ENCODE measurements around the gene LUZP2. TPM values are rescaled to one million over a fixed set of nuclear protein-coding genes. Genes with fewer than 3 reads are reported as not detected.

The LUZP2 gene
- total RNA-seq, 1 experiment from 2014 or later, result 3.8 TPM

DNA sequence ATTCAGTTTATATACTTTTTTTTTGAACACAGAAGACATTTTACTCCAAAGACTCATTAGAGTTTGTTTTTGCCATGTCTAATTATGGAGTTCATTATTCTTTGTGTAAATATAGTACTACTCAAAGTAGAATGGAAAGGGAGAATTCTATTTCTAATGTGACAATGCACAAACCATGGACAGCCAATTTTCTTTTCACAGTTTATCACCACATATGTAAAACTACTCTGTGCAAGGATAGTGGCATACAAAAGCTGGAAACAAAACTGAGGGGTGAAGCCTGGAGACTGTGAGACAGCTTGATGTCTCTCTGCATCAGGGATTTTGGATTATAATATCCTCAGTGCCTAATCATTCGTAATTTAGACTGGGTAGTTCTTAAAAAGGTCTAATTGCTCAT, 75.5 kb downstream of the LUZP2 start:
- H3K4me3 Mint-ChIP-seq, result no peak overlapping the region
- CTCF ChIA-PET, result no interaction called here
- peaks cover 7% of the 10 kb centered on the region for H3K4me1 Mint-ChIP-seq
- no peaks in the 10 kb centered on the region for H3K27me3 Mint-ChIP-seq (ENCODE audit: low read depth)
- POLR2A ChIA-PET, result no interaction called here
- no peaks in the 10 kb centered on the region for H3K36me3 Mint-ChIP-seq
- ATAC-seq, result no peak
- TF ChIP-seq ZNF263 (CRISPR knock-in tag; IDR thresholded peaks at IDR 0.05; ENCODE audit: low read depth), result no peak
- TF ChIP-seq, protein P1, sequence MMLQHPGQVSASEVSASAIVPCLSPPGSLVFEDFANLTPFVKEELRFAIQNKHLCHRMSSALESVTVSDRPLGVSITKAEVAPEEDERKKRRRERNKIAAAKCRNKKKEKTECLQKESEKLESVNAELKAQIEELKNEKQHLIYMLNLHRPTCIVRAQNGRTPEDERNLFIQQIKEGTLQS (CRISPR knock-in tag; conservative IDR thresholded peaks at IDR 0.05), result no peak
- TF ChIP-seq PRRX2 (CRISPR knock-in tag; IDR thresholded peaks at IDR 0.05), result no peak
- TF ChIP-seq, protein P2, sequence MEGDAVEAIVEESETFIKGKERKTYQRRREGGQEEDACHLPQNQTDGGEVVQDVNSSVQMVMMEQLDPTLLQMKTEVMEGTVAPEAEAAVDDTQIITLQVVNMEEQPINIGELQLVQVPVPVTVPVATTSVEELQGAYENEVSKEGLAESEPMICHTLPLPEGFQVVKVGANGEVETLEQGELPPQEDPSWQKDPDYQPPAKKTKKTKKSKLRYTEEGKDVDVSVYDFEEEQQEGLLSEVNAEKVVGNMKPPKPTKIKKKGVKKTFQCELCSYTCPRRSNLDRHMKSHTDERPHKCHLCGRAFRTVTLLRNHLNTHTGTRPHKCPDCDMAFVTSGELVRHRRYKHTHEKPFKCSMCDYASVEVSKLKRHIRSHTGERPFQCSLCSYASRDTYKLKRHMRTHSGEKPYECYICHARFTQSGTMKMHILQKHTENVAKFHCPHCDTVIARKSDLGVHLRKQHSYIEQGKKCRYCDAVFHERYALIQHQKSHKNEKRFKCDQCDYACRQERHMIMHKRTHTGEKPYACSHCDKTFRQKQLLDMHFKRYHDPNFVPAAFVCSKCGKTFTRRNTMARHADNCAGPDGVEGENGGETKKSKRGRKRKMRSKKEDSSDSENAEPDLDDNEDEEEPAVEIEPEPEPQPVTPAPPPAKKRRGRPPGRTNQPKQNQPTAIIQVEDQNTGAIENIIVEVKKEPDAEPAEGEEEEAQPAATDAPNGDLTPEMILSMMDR (IDR thresholded peaks at IDR 0.05), result no peak
- TF ChIP-seq IRF2 (CRISPR knock-in tag; IDR thresholded peaks at IDR 0.05; ENCODE audit: borderline replicate concordance, low read depth), result no peak
- TF ChIP-seq, protein P3, sequence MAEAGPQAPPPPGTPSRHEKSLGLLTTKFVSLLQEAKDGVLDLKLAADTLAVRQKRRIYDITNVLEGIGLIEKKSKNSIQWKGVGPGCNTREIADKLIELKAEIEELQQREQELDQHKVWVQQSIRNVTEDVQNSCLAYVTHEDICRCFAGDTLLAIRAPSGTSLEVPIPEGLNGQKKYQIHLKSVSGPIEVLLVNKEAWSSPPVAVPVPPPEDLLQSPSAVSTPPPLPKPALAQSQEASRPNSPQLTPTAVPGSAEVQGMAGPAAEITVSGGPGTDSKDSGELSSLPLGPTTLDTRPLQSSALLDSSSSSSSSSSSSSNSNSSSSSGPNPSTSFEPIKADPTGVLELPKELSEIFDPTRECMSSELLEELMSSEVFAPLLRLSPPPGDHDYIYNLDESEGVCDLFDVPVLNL (CRISPR knock-in tag; IDR thresholded peaks at IDR 0.05; ENCODE audit: borderline replicate concordance, low read depth), result no peak
- TF ChIP-seq NFYB (CRISPR knock-in tag; conservative IDR thresholded peaks at IDR 0.05; ENCODE audit: low read depth), result no peak
- DNase-seq (ENCODE audit: low spot score), result no peak
- H3K27ac Mint-ChIP-seq, result no peak overlapping the region
- H3K9me3 Mint-ChIP-seq, result no peaks in the 10 kb centered on the region

DNA sequence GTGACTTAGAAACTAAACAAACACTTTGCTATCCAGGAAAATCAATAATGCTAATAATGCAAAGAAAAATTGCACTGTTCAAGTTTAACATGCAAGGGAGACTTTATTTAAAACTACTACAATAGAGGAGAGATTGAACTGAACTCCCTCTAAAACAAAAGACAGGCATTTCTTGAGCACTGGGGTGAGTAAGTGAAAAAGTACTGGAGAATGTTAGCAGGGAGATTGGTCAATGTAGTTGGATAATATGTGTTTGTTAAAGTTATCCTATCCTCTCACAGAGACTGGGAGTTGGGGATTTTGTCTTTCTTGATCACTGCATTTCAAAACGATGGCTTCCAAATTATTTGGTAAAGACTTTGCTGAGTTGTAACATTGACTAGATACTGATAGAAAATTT, 77.6 kb downstream of the LUZP2 start:
- H3K4me3 Mint-ChIP-seq, result no peak overlapping the region

DNA sequence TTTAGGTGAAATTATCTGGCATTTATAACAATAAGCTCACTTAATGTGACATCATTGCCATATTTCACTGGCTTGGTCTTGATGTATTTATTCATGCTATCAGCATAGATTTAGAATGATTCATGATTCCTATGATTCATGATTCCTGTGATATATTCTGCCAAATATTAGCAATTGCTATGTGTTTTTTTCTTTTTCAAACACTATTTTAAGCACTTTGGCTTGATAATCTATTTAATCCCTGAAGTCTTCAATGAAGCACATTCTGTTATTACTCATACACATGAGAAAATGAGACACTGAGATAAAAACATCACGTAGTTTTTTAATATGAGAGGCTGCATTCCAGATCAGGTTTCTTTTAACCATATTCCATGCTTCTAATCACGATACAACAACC, 78.5 kb downstream of the LUZP2 start:
- ATAC-seq (no peak), DNase-seq (ENCODE audit: low spot score) (no peak)
- peaks cover 5% of the 10 kb centered on the region for H3K4me1 Mint-ChIP-seq
- H3K27ac Mint-ChIP-seq, result no peak overlapping the region
- no peaks in the 10 kb centered on the region for H3K9me3 Mint-ChIP-seq
- H3K4me3 Mint-ChIP-seq, result no peak overlapping the region
- H3K36me3 Mint-ChIP-seq, result no peaks in the 10 kb centered on the region
- H3K27me3 Mint-ChIP-seq (ENCODE audit: low read depth), result no peaks in the 10 kb centered on the region
- ChIA-PET POLR2A (no interaction called here), CTCF (no interaction called here)
- no peak for TF ChIP-seq SOX15 (CRISPR knock-in tag; IDR thresholded peaks at IDR 0.05)
- TF ChIP-seq, protein P4, sequence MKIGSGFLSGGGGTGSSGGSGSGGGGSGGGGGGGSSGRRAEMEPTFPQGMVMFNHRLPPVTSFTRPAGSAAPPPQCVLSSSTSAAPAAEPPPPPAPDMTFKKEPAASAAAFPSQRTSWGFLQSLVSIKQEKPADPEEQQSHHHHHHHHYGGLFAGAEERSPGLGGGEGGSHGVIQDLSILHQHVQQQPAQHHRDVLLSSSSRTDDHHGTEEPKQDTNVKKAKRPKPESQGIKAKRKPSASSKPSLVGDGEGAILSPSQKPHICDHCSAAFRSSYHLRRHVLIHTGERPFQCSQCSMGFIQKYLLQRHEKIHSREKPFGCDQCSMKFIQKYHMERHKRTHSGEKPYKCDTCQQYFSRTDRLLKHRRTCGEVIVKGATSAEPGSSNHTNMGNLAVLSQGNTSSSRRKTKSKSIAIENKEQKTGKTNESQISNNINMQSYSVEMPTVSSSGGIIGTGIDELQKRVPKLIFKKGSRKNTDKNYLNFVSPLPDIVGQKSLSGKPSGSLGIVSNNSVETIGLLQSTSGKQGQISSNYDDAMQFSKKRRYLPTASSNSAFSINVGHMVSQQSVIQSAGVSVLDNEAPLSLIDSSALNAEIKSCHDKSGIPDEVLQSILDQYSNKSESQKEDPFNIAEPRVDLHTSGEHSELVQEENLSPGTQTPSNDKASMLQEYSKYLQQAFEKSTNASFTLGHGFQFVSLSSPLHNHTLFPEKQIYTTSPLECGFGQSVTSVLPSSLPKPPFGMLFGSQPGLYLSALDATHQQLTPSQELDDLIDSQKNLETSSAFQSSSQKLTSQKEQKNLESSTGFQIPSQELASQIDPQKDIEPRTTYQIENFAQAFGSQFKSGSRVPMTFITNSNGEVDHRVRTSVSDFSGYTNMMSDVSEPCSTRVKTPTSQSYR (CRISPR knock-in tag; IDR thresholded peaks at IDR 0.05), result no peak
- TF ChIP-seq, protein P5, sequence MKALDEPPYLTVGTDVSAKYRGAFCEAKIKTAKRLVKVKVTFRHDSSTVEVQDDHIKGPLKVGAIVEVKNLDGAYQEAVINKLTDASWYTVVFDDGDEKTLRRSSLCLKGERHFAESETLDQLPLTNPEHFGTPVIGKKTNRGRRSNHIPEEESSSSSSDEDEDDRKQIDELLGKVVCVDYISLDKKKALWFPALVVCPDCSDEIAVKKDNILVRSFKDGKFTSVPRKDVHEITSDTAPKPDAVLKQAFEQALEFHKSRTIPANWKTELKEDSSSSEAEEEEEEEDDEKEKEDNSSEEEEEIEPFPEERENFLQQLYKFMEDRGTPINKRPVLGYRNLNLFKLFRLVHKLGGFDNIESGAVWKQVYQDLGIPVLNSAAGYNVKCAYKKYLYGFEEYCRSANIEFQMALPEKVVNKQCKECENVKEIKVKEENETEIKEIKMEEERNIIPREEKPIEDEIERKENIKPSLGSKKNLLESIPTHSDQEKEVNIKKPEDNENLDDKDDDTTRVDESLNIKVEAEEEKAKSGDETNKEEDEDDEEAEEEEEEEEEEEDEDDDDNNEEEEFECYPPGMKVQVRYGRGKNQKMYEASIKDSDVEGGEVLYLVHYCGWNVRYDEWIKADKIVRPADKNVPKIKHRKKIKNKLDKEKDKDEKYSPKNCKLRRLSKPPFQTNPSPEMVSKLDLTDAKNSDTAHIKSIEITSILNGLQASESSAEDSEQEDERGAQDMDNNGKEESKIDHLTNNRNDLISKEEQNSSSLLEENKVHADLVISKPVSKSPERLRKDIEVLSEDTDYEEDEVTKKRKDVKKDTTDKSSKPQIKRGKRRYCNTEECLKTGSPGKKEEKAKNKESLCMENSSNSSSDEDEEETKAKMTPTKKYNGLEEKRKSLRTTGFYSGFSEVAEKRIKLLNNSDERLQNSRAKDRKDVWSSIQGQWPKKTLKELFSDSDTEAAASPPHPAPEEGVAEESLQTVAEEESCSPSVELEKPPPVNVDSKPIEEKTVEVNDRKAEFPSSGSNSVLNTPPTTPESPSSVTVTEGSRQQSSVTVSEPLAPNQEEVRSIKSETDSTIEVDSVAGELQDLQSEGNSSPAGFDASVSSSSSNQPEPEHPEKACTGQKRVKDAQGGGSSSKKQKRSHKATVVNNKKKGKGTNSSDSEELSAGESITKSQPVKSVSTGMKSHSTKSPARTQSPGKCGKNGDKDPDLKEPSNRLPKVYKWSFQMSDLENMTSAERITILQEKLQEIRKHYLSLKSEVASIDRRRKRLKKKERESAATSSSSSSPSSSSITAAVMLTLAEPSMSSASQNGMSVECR (CRISPR knock-in tag; IDR thresholded peaks at IDR 0.05; ENCODE audit: borderline replicate concordance), result no peak
- no peak for TF ChIP-seq TP53 (CRISPR knock-in tag; IDR thresholded peaks at IDR 0.05)

More for the DNA sequence above, 77.6 kb downstream of the LUZP2 start:
- Mint-ChIP-seq H3K27me3 (ENCODE audit: low read depth) (no peaks in the 10 kb centered on the region), H3K36me3 (no peaks in the 10 kb centered on the region), H3K9me3 (no peaks in the 10 kb centered on the region), H3K27ac (no peak overlapping the region), H3K4me1 (peaks cover 5% of the 10 kb centered on the region)
- TF ChIP-seq SOX15 (CRISPR knock-in tag; IDR thresholded peaks at IDR 0.05) (no peak), GRHL2 (CRISPR knock-in tag; IDR thresholded peaks at IDR 0.05; ENCODE audit: insufficient replicate concordance, severe bottlenecking) (no peak), SP1 (CRISPR knock-in tag; conservative IDR thresholded peaks at IDR 0.05) (no peak), ZNF317 (CRISPR knock-in tag; IDR thresholded peaks at IDR 0.05; ENCODE audit: borderline replicate concordance, low read depth) (no peak), ZNF121 (CRISPR knock-in tag; IDR thresholded peaks at IDR 0.05) (no peak), FOXJ3 (CRISPR knock-in tag; IDR thresholded peaks at IDR 0.05; ENCODE audit: borderline replicate concordance) (no peak), NR2C2 (CRISPR knock-in tag; IDR thresholded peaks at IDR 0.05) (no peak), CBFB (CRISPR knock-in tag; IDR thresholded peaks at IDR 0.05; ENCODE audit: low read depth) (no peak), GTF2I (CRISPR knock-in tag; conservative IDR thresholded peaks at IDR 0.05) (no peak)
- TF ChIP-seq, protein P6, sequence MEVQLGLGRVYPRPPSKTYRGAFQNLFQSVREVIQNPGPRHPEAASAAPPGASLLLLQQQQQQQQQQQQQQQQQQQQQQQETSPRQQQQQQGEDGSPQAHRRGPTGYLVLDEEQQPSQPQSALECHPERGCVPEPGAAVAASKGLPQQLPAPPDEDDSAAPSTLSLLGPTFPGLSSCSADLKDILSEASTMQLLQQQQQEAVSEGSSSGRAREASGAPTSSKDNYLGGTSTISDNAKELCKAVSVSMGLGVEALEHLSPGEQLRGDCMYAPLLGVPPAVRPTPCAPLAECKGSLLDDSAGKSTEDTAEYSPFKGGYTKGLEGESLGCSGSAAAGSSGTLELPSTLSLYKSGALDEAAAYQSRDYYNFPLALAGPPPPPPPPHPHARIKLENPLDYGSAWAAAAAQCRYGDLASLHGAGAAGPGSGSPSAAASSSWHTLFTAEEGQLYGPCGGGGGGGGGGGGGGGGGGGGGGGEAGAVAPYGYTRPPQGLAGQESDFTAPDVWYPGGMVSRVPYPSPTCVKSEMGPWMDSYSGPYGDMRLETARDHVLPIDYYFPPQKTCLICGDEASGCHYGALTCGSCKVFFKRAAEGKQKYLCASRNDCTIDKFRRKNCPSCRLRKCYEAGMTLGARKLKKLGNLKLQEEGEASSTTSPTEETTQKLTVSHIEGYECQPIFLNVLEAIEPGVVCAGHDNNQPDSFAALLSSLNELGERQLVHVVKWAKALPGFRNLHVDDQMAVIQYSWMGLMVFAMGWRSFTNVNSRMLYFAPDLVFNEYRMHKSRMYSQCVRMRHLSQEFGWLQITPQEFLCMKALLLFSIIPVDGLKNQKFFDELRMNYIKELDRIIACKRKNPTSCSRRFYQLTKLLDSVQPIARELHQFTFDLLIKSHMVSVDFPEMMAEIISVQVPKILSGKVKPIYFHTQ (CRISPR knock-in tag; IDR thresholded peaks at IDR 0.05), result no peak
- TF ChIP-seq, protein P3 (CRISPR knock-in tag; IDR thresholded peaks at IDR 0.05; ENCODE audit: borderline replicate concordance, low read depth), result no peak
- DNase-seq (ENCODE audit: low spot score) (no peak), ATAC-seq (no peak)
- ChIA-PET POLR2A (no interaction called here), CTCF (no interaction called here)
